Endothelial cell of coronary artery (primary cell): ENCODE results near the gene CDKL5. TPM values are rescaled to one million over a fixed set of nuclear protein-coding genes. Genes with fewer than 3 reads are reported as not detected.

Experiments used
- total RNA-seq: library from RNA; depleted of rRNA; stranded (reverse); fragments of >200 nt; gene quantifications from 2 replicates; pipeline ENCODE4 v1.2.3, GENCODE V29; 2014

Gene CDKL5
- 2.3 and 5.4 TPM in 2 replicates for total RNA-seq

GRCh38 chrX:18425199-18426003 lies at the start of gene CDKL5:
TSS of gene CDKL5 (plus strand) at chrX:18425608. CDS start at chrX:18507097, 81,489 bp downstream.

GRCh38 chrX:18672008-18672407 lies 246.6 kb downstream of the CDKL5 start, which contains the start of gene RS1:
TSS of gene RS1 (minus strand) at chrX:18672108. CDS start at chrX:18672068, 40 bp downstream.

Other genes with a start within 250 kb of the CDKL5 start
- gene BEND2, start 204.7 kb upstream of the CDKL5 start, total RNA-seq, result not detected in 2 replicates
- 0.94 and 1.3 TPM in 2 replicates for gene SCML2, start 70.9 kb upstream of the CDKL5 start, total RNA-seq
- gene RS1, start 246.5 kb downstream of the CDKL5 start, total RNA-seq, result not detected in 2 replicates